HG02798 (cell line): ENCODE results near the gene TBX20.
"Not testable (repeated sequence)": the region's sequence is repeated elsewhere in the genome, so short reads cannot be mapped to it uniquely, and the experiment has no call there.

Experiments used
- ATAC-seq: cut with Tn5 transposase; IDR thresholded peaks from one replicate; pipeline ENCODE4 v1.9.1; 2021; ENCODE audit warnings: mild to moderate bottlenecking; ENCODE audit not compliant: unreplicated experiment, poor library complexity

Gene TBX20

GRCh38 chr7:35180665-35181064 is 73.2 kb downstream of the TBX20 start:
- ATAC-seq = not testable (repeated sequence)

GRCh38 chr7:35173176-35173575 is 80.7 kb downstream of the TBX20 start:
- ATAC-seq = not testable (repeated sequence)

GRCh38 chr7:35172131-35172530 is 81.8 kb downstream of the TBX20 start:
- not testable (repeated sequence) for ATAC-seq

GRCh38 chr7:35167658-35168057 is 86.2 kb downstream of the TBX20 start:
- not testable (repeated sequence) for ATAC-seq

- not testable (repeated sequence) for ATAC-seq
Observed at GRCh38 chr7:35167158-35167557, 86.7 kb downstream of the TBX20 start.

GRCh38 chr7:35161059-35161740 is 92.7 kb downstream of the TBX20 start:
- ATAC-seq = not testable (repeated sequence)
